ENCODE results near the gene NEU2.
"Not testable (repeated sequence)": the region's sequence is repeated elsewhere in the genome, so short reads cannot be mapped to it uniquely, and the experiment has no call there.

NEU2 gene

GRCh38 chr2:233058717-233059546 lies 26.5 kb downstream of the NEU2 start:
- no peak for DNase-seq

DNA sequence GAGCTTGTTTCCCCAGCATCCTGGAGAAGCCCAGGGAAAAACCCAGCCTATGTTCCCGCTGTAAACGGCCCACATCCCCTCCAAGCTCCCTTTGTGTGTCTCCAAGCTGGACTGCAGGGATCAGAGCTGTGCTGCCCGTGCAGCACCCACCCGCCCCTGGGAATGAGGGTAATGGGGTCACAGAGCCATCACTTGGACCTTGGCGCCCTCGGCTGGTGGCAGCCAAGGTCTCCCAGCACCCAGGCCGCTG lies 27.0 kb downstream of the NEU2 start:
- no peak for DNase-seq

DNA sequence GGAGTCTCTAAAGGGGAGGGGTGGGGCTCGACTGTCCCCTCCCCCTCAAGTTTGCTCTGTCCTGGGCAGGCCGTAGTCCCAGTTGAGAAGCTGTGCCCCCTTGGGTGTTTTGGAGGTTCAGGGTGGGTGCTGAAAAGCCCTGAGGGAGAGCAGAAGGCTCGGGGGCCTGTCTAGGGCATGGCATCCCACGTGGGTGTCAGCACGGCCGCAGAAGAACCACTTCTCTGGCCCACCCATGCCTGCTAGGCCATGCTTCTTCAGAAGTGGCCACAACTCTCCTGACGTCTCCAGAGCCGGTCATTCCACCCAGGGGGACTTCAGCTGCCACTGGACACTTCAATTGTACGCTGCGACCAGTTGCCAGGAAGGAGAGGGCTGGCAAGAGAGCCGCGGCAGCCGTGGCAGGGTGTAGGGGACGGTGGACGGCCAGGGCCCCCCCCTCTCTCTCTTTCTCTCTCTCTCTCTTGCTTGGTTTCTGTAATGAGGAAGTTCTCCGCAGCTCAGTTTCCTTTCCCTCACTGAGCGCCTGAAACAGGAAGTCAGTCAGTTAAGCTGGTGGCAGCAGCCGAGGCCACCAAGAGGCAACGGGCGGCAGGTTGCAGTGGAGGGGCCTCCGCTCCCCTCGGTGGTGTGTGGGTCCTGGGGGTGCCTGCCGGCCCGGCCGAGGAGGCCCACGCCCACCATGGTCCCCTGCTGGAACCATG lies 27.5 kb downstream of the NEU2 start, which contains the start of gene INPP5D:
Gene INPP5D, plus strand, starts transcription at position 546 of the 704 bp plus-strand sequence. Its CDS starts 137 bp downstream, at position 683.
- DNase-seq = no peak

DNA sequence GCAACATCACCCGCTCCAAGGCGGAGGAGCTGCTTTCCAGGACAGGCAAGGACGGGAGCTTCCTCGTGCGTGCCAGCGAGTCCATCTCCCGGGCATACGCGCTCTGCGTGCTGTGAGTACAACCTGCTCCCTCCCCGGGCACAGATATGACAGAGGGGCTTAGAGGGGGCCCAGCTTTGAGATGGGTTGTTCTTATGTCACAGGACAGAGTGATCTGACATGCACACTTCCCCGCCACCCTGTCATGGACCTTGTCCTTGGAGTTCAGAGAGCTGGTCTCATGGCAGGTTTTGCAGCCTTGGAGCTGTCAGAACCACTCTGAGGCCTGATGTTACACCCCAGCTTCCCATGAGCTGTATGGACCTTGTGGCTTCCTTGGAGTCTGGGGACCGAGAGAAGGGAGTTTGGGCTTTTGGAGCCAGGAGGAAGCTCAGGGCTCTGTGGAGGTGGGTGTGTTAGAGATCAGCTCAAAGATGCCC lies 28.1 kb downstream of the NEU2 start:
- DNase-seq = no peak

GRCh38 chr2:233060980-233061590 lies 28.6 kb downstream of the NEU2 start:
- DNase-seq = no peak

- no peak for DNase-seq
Measured at GRCh38 chr2:233061591-233062450, 29.3 kb downstream of the NEU2 start.

GRCh38 chr2:233062451-233062850 lies 30.0 kb downstream of the NEU2 start:
- DNase-seq = no peak

GRCh38 chr2:233062946-233063268 lies 30.4 kb downstream of the NEU2 start:
- DNase-seq = no peak

GRCh38 chr2:233063269-233063975 lies 30.9 kb downstream of the NEU2 start:
- no peak for DNase-seq

GRCh38 chr2:233063976-233064411 lies 31.5 kb downstream of the NEU2 start:
- no peak for DNase-seq

DNA sequence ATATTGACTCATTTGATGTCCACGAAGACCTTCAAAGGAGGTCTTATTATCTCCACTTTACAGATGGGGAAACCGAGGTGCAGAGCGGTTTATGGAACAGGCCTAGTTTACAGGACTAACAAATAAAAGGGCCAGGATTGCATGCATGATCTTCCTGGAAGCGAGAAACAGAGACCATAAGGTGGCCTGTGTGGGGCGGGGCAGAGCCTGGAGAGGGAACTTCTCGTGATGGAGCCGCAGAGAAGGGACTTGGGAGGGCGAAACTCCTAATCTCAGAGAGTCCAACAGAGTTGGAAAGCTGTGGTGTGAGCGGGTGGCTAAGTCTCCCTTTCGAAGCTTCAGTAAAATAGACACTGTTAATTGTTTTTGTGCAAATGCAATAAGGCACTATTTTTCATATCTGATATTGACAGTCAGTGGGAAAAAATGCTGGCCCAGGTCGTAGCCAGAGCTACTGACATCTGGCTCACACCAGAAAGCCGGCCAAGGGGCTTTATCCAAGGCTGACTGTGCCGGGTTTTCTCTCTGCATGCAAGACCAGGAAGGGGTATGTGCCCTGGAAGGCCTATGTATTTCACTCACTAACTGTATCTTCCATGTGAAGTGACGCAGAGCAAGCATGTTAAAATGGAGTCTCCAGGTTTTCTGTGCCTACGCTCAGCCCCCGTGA lies 32.2 kb downstream of the NEU2 start:
- no peak for DNase-seq

DNA sequence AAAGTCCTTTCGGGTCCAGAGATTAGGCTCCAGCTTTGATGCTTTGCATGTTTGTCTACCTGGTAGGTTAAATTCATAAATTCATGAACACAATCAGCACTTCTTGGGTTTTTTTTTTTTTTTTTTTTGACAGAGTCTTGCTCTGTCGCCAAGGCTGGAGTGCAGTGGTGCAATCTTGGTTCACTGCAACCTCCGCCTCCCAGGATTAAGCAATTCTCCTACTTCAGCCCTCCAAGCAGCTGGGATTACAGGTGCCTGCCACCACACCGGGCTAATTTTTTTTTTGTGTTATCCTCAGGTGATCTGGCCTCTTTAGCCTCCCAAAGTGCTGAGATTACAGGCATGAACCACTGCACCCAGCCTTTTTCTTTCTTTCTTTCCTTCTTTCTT lies 32.7 kb downstream of the NEU2 start:
- not testable (repeated sequence) for DNase-seq

- no peak for DNase-seq
Measured at GRCh38 chr2:233065954-233066470, 33.5 kb downstream of the NEU2 start.

DNA sequence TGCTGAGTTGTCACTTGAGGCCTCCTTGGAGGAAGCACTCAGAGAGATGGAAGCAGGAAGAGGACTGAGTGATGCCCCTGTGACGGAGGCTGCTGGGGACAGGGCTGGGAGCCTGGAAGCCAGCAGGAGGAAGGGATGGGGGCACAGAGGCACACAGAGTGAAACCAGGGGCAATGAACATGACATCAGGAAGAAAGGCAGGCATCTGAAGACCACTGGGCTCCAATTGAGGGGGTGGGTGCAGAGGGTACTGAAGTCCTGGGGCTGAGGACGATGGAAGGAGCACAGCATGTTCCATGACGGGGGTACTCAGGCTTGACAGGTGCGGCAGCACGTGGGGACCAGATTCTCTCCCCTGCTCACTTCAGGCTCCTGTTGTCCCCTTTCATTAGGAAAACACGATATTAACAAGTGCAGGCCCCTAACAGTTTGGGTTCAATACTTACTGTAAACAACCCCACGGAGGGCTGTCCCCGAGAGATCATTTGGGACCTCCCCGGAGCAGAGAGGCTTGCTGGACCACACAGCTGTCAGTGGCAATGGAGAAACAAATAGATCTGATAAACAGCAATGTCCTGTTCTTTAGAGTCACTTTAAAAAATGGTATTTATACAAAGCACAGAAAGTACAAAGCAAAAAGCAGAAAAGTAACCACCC lies 36.4 kb downstream of the NEU2 start:
- DNase-seq = no peak

- DNase-seq = no peak
Measured at GRCh38 chr2:233072838-233073237, 40.4 kb downstream of the NEU2 start.

DNA sequence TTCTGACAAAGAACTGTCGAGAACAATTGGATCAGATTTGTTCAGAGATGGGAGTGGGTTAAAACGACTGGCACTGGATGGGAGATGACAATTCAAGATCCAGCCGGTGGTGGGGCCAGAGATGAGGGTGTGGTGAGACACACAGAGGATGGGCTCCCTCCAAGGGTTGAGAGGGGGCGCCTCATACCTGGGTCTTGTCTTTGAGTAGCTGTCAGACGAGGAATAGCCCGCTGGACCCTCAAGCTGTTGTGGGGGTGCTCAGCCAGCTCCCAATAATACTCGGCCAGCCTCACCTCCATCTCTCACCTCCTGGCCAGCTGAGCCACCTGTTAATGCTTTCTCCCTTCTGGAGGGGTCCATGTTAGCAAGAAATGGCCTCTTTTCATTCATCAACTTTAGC lies 41.6 kb downstream of the NEU2 start:
- DNase-seq = no peak

- no peak for DNase-seq
Measured at GRCh38 chr2:233075141-233075965, 42.9 kb downstream of the NEU2 start.

DNA sequence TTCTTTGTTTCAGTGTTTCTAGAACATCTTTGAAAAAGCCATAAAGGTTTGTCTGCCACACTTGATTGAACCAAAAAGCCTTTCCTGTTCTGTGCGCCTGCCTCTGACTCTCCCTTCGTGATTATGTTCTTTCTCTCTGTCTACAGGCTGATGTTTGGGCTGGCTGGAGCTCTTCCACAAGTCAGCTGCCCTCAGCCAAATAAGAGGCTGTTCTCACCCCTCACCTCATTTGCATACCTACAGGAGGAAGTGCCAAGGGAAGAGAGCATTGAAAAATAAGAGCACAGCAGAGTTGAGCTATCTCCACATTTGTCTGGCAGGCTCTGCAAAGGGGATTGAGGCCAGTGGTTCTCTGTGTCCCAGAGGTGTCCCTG lies 43.5 kb downstream of the NEU2 start:
- DNase-seq = no peak

DNA sequence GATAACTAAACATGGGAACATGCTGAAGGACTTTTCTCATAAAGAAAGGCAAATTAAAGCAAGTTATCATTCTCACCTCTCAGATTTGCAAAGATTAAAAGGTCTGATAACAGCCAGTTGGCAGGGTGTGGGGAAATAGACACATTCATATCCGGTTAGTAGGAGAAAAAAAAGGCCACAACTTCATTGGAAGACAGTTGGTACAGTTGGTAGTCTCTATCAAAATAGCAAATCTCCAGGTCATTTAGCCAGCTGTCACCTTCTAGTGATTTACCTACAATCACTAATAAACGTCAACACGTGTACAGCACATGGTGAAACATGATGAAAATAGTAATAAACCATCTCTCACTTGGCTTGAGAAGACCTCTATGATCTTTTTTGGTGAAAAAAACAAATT lies 44.3 kb downstream of the NEU2 start:
- no peak for DNase-seq

DNA sequence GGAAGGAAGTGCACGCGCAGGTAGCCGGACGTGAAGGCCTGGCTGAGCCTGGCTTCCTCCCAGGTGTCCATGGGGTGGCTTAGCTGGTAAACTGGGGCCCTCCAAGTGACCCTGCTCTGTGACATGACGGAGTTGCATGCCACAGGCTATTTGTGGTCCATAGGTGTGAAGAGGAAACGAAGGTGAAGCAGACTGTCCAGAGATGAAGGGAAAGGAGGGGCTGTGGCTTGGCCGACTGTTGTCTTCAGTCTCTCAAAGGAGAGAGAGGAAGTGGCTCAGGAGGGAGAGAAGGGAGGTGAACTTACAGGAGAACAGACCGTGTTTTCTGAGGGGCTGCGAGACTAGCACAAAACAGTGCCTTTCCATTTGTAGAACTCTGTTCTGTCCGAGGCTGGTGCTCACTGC lies 47.0 kb downstream of the NEU2 start:
- DNase-seq = no peak

All from GOT3 (cell line).